Measurements from ENCODE around the gene CALD1. TPM values are rescaled to one million over a fixed set of nuclear protein-coding genes. Genes with fewer than 3 reads are reported as not detected.

CALD1 gene
- total RNA-seq, 2 experiments from 2014 or later = 0.33 TPM; not detected in 1

DNA sequence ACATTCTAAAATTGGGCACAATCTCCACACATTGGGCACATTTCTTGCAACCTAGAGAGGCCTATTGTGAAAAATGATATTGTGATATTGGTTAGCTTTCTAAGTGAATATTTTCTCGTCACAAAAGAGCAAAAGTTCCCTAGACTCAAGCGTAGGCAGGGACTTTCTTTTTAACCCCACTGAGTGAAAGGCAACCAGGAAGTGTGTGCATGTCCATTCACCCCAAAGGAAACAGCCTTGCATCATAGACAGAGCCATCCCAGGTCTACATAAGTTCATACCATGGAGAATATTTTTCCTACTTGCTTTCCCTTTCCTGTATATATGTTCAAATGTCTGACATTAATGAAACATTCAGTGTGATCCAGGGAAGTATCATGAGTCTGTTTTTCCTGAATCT, 122.6 kb downstream of the CALD1 start:
- no peaks in the 10 kb centered on the region for H3K9me3 Mint-ChIP-seq
- no peak overlapping the region for H3K4me3 ChIP-seq (ENCODE audit: low read length)
- H3K4me3 Mint-ChIP-seq = no peak overlapping the region
- no peaks in the 10 kb centered on the region for H3K4me1 Mint-ChIP-seq (ENCODE audit: low read depth)
- TF ChIP-seq, protein P1, sequence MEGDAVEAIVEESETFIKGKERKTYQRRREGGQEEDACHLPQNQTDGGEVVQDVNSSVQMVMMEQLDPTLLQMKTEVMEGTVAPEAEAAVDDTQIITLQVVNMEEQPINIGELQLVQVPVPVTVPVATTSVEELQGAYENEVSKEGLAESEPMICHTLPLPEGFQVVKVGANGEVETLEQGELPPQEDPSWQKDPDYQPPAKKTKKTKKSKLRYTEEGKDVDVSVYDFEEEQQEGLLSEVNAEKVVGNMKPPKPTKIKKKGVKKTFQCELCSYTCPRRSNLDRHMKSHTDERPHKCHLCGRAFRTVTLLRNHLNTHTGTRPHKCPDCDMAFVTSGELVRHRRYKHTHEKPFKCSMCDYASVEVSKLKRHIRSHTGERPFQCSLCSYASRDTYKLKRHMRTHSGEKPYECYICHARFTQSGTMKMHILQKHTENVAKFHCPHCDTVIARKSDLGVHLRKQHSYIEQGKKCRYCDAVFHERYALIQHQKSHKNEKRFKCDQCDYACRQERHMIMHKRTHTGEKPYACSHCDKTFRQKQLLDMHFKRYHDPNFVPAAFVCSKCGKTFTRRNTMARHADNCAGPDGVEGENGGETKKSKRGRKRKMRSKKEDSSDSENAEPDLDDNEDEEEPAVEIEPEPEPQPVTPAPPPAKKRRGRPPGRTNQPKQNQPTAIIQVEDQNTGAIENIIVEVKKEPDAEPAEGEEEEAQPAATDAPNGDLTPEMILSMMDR (IDR thresholded peaks at IDR 0.05) = no peak
- H3K4me1 ChIP-seq (ENCODE audit: insufficient read depth, low read length) = no peaks in the 10 kb centered on the region
- H3K27me3 ChIP-seq (ENCODE audit: control insufficient read depth in 1 of 2, insufficient read depth in 2 of 2, low read length in 2 of 2) = no peaks in the 10 kb centered on the region
- peaks cover 0 to 6% of the 10 kb centered on the region in 2 experiments for H3K9me3 ChIP-seq (ENCODE audit: control insufficient read depth in 1 of 2, insufficient read depth in 1 of 2, low read length in 2 of 2)
- intact Hi-C loops (cut with DNase I, micrococcal nuclease) = no loop called here
- ChIA-PET POLR2A (no interaction called here), CTCF (no interaction called here)
- no peak overlapping the region for H3K27ac ChIP-seq (ENCODE audit: low read depth in 1 of 2, low read length in 2 of 2)
- no peak overlapping the region for H3K27ac Mint-ChIP-seq
- ATAC-seq (ENCODE audit: poor library complexity) = no peak
- DNase-seq = no peak
- H3K27me3 Mint-ChIP-seq = no peaks in the 10 kb centered on the region
- no peaks in the 10 kb centered on the region for H3K36me3 ChIP-seq (ENCODE audit: insufficient read depth, low read length)
- no peaks in the 10 kb centered on the region for H3K36me3 Mint-ChIP-seq (ENCODE audit: low read depth)

DNA sequence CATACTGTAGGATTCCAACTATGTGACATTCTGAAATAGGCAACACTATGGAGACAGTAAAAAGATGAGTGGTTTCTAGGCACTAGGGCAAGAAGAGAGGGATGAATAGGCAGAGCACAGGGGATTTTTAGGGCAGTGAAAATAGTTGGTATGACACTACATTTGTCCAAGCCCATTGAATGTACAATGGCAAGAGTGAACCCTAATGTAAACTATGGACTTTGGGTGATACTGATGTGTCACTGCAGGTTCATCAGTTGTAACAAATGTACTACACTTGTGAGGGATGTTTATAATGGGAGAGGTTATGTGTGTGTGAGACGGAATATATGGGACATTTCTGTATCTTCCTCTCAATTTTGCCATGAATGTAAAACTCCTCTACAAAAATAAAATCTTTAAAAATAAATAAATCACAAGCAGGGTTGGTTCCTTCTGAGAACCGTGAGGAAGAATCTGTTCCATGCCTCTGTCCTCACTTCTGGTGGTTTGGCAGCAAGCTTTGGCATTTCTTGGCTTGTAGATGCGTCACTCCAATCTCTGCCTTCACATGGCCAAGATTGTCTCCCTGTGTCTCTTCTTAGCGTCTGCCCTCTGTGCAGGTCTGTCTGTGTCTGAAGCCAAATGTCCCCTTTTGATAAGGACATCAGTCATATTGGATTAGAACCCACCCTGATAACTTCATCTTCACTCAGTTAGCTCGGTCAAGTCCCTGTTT, 123.8 kb downstream of the CALD1 start:
- intact Hi-C loops (cut with DNase I, micrococcal nuclease) = no loop called here
- no peak overlapping the region for H3K4me3 ChIP-seq (ENCODE audit: low read length)
- H3K36me3 ChIP-seq (ENCODE audit: insufficient read depth, low read length) = no peaks in the 10 kb centered on the region
- TF ChIP-seq, protein P1 (IDR thresholded peaks at IDR 0.05) = no peak
- no peaks in the 10 kb centered on the region for H3K9me3 ChIP-seq (ENCODE audit: control insufficient read depth in 1 of 2, insufficient read depth in 1 of 2, low read length in 2 of 2)
- Mint-ChIP-seq H3K4me1 (ENCODE audit: low read depth) (no peaks in the 10 kb centered on the region), H3K36me3 (ENCODE audit: low read depth) (no peaks in the 10 kb centered on the region), H3K9me3 (no peaks in the 10 kb centered on the region), H3K27me3 (no peaks in the 10 kb centered on the region), H3K4me3 (no peak overlapping the region), H3K27ac (no peak overlapping the region)
- H3K27ac ChIP-seq (ENCODE audit: low read depth in 1 of 2, low read length in 2 of 2) = no peak overlapping the region
- H3K4me1 ChIP-seq (ENCODE audit: insufficient read depth, low read length) = no peaks in the 10 kb centered on the region
- no peaks in the 10 kb centered on the region for H3K27me3 ChIP-seq (ENCODE audit: control insufficient read depth in 1 of 2, insufficient read depth in 2 of 2, low read length in 2 of 2)
- ChIA-PET CTCF (no interaction called here), POLR2A (no interaction called here)
- DNase-seq = no peak
- ATAC-seq (ENCODE audit: poor library complexity) = no peak

DNA sequence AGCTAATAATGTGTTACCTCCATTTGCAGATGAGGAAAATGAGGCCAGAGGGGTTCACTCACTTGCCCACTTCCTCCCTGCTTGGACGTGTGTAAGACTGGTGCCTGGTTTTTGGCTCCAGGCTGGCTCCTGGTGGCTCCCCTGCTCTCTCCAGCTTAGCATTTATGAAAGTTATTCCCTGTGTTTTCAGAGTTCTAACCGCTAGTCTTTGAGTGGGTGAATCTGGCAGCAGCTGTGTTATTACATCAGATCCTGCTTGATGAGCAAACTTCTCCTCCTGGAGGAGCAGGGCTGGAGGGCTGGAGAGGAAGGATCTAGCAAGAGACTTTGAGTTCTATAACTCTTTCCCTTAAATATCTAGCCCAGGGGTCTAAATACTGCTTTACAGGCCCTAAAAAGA, 125.9 kb downstream of the CALD1 start:
- Histone ChIP-seq H3K4me1 (ENCODE audit: insufficient read depth, low read length) (no peaks in the 10 kb centered on the region), H3K4me3 (ENCODE audit: low read length) (no peak overlapping the region), H3K36me3 (ENCODE audit: insufficient read depth, low read length) (no peaks in the 10 kb centered on the region), H3K27ac (ENCODE audit: low read depth in 1 of 2, low read length in 2 of 2) (no peak overlapping the region), H3K9me3 (ENCODE audit: control insufficient read depth in 1 of 2, insufficient read depth in 1 of 2, low read length in 2 of 2) (no peaks in the 10 kb centered on the region), H3K27me3 (ENCODE audit: control insufficient read depth in 1 of 2, insufficient read depth in 2 of 2, low read length in 2 of 2) (no peaks in the 10 kb centered on the region)
- Mint-ChIP-seq H3K27me3 (no peaks in the 10 kb centered on the region), H3K27ac (no peak overlapping the region), H3K4me3 (no peak overlapping the region), H3K9me3 (no peaks in the 10 kb centered on the region), H3K4me1 (ENCODE audit: low read depth) (no peaks in the 10 kb centered on the region), H3K36me3 (ENCODE audit: low read depth) (no peaks in the 10 kb centered on the region)
- TF ChIP-seq, protein P1 (IDR thresholded peaks at IDR 0.05) = no peak
- intact Hi-C loops (cut with DNase I, micrococcal nuclease) = no loop called here
- CTCF ChIA-PET = no interaction called here
- no peak for ATAC-seq (ENCODE audit: poor library complexity)
- POLR2A ChIA-PET = no interaction called here
- DNase-seq = no peak
